ENCODE results near the gene CTCF. TPM values are rescaled to one million over a fixed set of nuclear protein-coding genes. Genes with fewer than 3 reads are reported as not detected.
"Not testable (repeated sequence)": the region's sequence is repeated elsewhere in the genome, so short reads cannot be mapped to it uniquely, and the experiment has no call there.

CTCF gene, protein sequence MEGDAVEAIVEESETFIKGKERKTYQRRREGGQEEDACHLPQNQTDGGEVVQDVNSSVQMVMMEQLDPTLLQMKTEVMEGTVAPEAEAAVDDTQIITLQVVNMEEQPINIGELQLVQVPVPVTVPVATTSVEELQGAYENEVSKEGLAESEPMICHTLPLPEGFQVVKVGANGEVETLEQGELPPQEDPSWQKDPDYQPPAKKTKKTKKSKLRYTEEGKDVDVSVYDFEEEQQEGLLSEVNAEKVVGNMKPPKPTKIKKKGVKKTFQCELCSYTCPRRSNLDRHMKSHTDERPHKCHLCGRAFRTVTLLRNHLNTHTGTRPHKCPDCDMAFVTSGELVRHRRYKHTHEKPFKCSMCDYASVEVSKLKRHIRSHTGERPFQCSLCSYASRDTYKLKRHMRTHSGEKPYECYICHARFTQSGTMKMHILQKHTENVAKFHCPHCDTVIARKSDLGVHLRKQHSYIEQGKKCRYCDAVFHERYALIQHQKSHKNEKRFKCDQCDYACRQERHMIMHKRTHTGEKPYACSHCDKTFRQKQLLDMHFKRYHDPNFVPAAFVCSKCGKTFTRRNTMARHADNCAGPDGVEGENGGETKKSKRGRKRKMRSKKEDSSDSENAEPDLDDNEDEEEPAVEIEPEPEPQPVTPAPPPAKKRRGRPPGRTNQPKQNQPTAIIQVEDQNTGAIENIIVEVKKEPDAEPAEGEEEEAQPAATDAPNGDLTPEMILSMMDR
- 10 to 100 TPM; 74.9 to 76.9 TPM for total RNA-seq

DNA sequence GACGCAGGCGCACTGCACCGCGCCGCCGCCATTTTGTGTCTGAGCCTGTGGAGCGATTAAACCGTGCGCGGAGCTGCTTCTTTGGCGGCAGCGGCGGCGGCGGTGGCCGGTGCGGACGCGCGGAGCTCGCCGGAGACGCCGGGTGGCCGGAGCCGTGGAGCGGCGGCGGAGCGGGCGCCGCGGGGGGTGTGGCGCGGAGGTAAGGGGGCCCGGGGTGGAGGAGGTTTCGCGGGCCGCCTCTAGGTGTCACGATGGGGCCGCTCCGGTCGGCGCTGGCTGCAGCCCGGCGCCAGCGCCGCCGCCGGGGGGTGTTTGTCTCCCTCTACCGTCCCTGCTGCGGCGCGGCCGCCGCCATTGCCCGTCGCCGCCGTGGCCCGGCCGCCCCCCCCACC, at the start of gene CTCF:
Gene CTCF, plus strand, starts transcription at position 1 of the 392 bp plus-strand sequence. CDS start 48,307 bp downstream, outside the sequence.
- peaks cover 19% of the 10 kb centered on the region for H3K36me3 Mint-ChIP-seq (ENCODE audit: low read depth)
- no peaks in the 10 kb centered on the region for H3K27me3 Mint-ChIP-seq
- CTCF ChIA-PET, result interaction anchor here (0.6 to 11.4 kb wide), 25 partner anchors 9 to 523 kb away, joined by 3 to 334 read pairs (median 4); partner anchors contain the start of genes ACD, ATP6V0D1, C16orf86 and CARMIL2
- H3K4me1 Mint-ChIP-seq, result peaks cover 45% of the 10 kb centered on the region
- peak; percentile 85 for DNase-seq
- H3K4me3 Mint-ChIP-seq, result peak within 1 kb of the TSS; percentile 86
- H3K27ac Mint-ChIP-seq, result peak within 1 kb of the TSS; percentile 93
- POLR2A ChIA-PET, result interaction anchor here (0.5 to 11.1 kb wide), 35 partner anchors 11 to 579 kb away, joined by 3 to 277 read pairs (median 6); partner anchors contain the start of genes ACD, ATP6V0D1, C16orf86 and CARMIL2
- H3K9me3 Mint-ChIP-seq, result no peaks in the 10 kb centered on the region

DNA sequence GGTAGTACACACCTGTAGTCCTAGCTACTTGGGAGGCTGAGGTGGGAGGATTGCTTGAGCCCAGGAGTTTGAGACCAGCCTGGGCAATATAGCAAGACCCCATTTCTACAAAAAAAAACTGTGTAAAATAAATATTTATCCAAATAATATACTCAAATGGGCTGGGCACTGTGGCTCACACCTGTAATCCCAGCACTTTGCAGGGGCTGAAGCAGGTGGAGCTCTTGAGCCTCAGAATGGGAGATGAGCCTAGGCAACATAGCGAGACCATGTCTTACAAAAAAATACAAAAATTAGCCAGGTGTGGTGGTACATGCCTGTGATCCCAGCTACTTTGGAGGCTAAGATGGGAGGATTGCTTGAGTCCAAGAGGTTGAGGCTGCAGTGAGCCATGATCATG, 48.4 kb upstream of the CTCF start:
- not testable (repeated sequence) for H3K27me3 Mint-ChIP-seq; DNase-seq; H3K27ac Mint-ChIP-seq; H3K36me3 Mint-ChIP-seq (ENCODE audit: low read depth); H3K9me3 Mint-ChIP-seq; H3K4me3 Mint-ChIP-seq
- POLR2A ChIA-PET, result interaction anchor here (0.7 to 2.3 kb wide), 6 partner anchors 9 to 33 kb away, joined by 3 to 17 read pairs (median 8); partner anchors contain the start of gene ATP6V0D1
- H3K4me1 Mint-ChIP-seq, result peaks cover 20% of the 10 kb centered on the region
- CTCF ChIA-PET, result interaction anchor here (0.6 to 7.5 kb wide), 24 partner anchors 8 to 744 kb away, joined by 3 to 261 read pairs (median 6); partner anchors contain the start of genes ACD, AGRP, ATP6V0D1 and CARMIL2

DNA sequence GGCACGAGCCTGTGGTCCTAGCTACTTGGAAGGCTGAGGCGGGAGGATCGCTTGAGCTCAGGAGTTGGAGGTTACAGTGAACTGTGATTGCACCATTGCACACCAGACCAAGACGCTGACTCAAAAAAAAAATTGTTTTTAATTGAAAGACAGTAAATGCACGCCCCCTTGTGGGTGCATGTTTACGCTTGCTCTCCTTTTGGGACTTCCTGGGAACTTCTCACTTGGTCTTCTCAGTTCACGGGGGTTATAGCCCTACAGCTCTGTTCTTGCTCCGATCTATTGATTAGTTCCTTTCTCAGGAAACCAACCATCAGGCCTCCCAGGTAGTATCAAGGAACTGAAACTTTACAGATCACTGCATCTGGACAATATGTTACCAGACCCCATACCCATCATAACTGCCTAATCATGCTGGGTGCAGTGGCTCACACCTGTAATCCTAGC, 47.9 kb upstream of the CTCF start:
- H3K4me1 Mint-ChIP-seq, result peaks cover 23% of the 10 kb centered on the region
- H3K27me3 Mint-ChIP-seq, result peaks cover 4% of the 10 kb centered on the region
- POLR2A ChIA-PET, result interaction anchor here (0.7 to 2.3 kb wide), 6 partner anchors 10 to 33 kb away, joined by 3 to 17 read pairs (median 8); partner anchors contain the start of gene ATP6V0D1
- H3K4me3 Mint-ChIP-seq, result no peak overlapping the region
- peak overlapping the region; percentile 61 for H3K27ac Mint-ChIP-seq
- CTCF ChIA-PET, result interaction anchor here (0.6 to 7.5 kb wide), 24 partner anchors 9 to 743 kb away, joined by 3 to 261 read pairs (median 6); partner anchors contain the start of genes ACD, AGRP, ATP6V0D1 and CARMIL2
- DNase-seq, result peak; percentile 87
- no peaks in the 10 kb centered on the region for H3K36me3 Mint-ChIP-seq (ENCODE audit: low read depth)
- no peaks in the 10 kb centered on the region for H3K9me3 Mint-ChIP-seq

DNA sequence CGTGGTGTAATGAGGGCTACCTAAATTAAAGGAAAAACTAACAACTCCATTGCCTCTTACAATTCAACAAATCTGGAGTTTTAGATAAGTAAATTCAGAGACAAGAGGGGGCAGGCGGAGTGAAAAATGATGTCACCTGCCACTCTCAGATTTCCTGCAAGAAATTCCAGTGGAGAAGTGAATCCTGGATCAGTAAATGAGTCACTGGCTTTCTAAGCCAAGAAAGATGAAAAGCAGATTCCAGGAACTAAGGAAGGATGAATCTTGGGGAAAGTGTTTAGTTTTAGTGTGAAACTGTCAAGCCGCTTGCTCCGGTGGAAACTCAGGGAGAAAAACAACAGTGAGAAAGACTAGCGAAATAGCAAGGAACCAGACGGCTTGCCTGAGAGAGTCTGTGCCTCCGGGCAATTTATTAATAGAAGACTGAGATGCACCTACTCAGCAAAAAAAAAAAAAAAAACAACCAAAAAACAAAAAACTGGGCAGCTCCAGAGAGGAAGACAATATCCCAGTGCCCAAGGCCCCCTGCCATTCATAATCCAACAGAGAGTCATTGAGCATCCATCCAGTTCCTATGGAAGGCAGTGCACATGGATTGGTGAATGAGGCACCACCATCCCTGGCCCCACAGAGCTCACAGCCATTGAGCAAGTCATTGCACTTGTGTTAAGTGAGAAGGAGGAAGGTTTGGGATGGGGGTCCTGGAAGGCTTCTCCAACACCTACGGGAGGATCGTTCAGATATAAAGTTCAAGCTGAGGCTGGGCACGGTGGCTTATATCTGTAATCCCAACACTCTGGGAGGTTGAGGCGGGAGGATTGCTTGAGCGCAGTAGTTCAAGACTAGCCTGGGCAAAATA, 45.8 kb upstream of the CTCF start:
- ChIA-PET POLR2A (interaction anchor here (0.8 to 1.5 kb wide), 4 partner anchors 9 to 203 kb away, joined by 3 to 7 read pairs (median 3); partner anchors contain the start of genes ATP6V0D1 and GFOD2), CTCF (interaction anchor here (0.6 to 7.5 kb wide), 9 partner anchors 11 to 151 kb away, joined by 3 to 261 read pairs (median 10); partner anchors contain the start of genes AGRP, ATP6V0D1, CARMIL2 and RIPOR1)
- peaks cover 6% of the 10 kb centered on the region for H3K27me3 Mint-ChIP-seq

DNA sequence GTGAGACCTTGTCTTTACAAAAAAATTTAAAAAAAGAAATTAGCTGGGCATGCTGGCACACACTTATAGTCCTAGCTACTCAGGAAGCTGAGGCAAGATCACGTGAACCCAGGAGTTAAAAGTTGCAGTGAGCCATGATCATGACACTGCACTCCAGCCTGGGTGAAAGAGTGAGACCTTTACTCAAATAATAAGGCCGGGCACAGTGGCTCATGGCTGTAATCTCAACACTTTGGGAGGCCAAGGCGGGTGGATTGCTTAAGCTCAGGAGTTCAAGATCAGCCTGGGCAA, 45.2 kb upstream of the CTCF start:
- peaks cover 7% of the 10 kb centered on the region for H3K27me3 Mint-ChIP-seq
- H3K9me3 Mint-ChIP-seq, result no peaks in the 10 kb centered on the region
- DNase-seq, result no peak
- no peak overlapping the region for H3K27ac Mint-ChIP-seq
- peaks cover 40% of the 10 kb centered on the region for H3K4me1 Mint-ChIP-seq
- ChIA-PET POLR2A (interaction anchor here (0.8 to 1.5 kb wide), 2 partner anchors 36 to 74 kb away, joined by 3 to 7 read pairs; partner anchors contain the start of gene ATP6V0D1), CTCF (interaction anchor here (1.6 to 7.5 kb wide), 6 partner anchors 15 to 151 kb away, joined by 4 to 261 read pairs (median 8); partner anchors contain the start of genes AGRP, ATP6V0D1 and CARMIL2)
- no peak overlapping the region for H3K4me3 Mint-ChIP-seq
- no peaks in the 10 kb centered on the region for H3K36me3 Mint-ChIP-seq (ENCODE audit: low read depth)

More for the DNA sequence above, 45.8 kb upstream of the CTCF start:
- H3K4me1 Mint-ChIP-seq, result peaks cover 37% of the 10 kb centered on the region
- no peak for DNase-seq
- no peaks in the 10 kb centered on the region for H3K36me3 Mint-ChIP-seq (ENCODE audit: low read depth)
- H3K9me3 Mint-ChIP-seq, result no peaks in the 10 kb centered on the region
- no peak overlapping the region for H3K4me3 Mint-ChIP-seq
- no peak overlapping the region for H3K27ac Mint-ChIP-seq

DNA sequence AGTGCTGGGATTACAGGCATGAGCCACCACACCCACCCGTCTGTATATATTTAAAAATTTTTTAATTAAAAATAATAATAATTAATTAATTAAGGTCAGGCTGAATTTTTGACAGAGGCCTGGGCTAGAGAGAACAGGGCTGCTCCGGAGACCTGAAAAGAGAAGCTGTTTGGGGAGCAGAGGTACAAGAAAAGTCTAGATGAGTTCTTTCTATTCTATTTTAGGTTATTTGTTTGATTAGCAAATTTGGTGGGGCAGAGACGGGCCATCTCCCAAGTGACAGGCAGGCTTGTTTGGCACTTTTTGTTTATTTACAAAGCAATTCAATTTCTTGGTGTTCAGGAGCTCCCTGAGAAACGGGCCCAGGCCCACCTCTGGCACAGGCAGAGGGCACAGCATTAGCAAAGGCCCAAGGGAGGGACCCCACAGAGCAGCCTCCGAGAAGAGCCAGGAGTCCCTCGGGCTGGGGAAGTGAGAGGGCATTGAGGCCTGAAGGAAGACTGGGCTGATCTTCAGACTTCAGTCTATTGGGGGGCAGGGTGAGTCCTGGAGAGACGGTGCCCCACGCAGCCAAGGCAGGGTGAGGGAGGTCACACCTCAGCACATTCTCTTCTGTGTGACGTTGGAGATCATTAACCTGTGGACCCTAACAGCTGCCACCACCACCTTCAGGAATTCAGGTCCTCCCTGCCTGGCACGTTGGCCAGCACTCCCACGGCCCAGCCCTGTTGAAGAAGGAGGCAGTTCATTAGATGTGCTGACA, 44.5 kb upstream of the CTCF start:
- no peak overlapping the region for H3K4me3 Mint-ChIP-seq
- no peak overlapping the region for H3K27ac Mint-ChIP-seq
- H3K27me3 Mint-ChIP-seq, result peaks cover 9% of the 10 kb centered on the region
- H3K4me1 Mint-ChIP-seq, result peaks cover 41% of the 10 kb centered on the region
- POLR2A ChIA-PET, result interaction anchor here (0.8 to 1.5 kb wide), 2 partner anchors 37 to 74 kb away, joined by 3 to 7 read pairs; partner anchors contain the start of gene ATP6V0D1
- no peaks in the 10 kb centered on the region for H3K36me3 Mint-ChIP-seq (ENCODE audit: low read depth)
- DNase-seq, result no peak
- H3K9me3 Mint-ChIP-seq, result no peaks in the 10 kb centered on the region
- CTCF ChIA-PET, result interaction anchor here (1.6 to 7.5 kb wide), 6 partner anchors 15 to 150 kb away, joined by 4 to 261 read pairs (median 8); partner anchors contain the start of genes AGRP, ATP6V0D1 and CARMIL2

DNA sequence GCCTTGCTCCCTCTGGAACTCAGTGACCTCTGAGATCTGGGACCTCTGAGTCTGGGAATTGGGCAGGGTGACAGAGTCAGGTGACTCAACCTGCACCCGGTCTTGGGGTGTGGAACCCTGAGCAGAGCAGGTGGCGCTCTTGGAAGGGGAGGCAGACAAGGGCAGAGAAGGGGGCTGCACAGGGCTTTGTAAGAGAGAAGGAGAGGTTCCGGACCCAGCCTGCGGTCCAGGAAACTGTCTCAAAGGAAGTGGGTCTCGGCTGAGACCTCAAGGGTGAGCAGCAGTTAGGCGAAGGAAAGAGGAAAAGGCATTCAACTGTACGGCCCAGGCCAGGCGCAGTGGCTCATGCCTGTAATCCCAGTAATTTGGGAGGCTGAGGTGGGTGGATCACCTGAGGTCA, 43.6 kb upstream of the CTCF start:
- Mint-ChIP-seq H3K4me1 (peaks cover 41% of the 10 kb centered on the region), H3K27ac (no peak overlapping the region), H3K4me3 (no peak overlapping the region), H3K36me3 (ENCODE audit: low read depth) (no peaks in the 10 kb centered on the region), H3K27me3 (peaks cover 10% of the 10 kb centered on the region), H3K9me3 (no peaks in the 10 kb centered on the region)
- DNase-seq, result no peak
- CTCF ChIA-PET, result interaction anchor here (3.8 to 7.5 kb wide), 3 partner anchors 25 to 147 kb away, joined by 107 to 261 read pairs (median 179); partner anchors contain the start of genes ACD, C16orf86, CARMIL2 and ENKD1
- POLR2A ChIA-PET, result no interaction called here

DNA sequence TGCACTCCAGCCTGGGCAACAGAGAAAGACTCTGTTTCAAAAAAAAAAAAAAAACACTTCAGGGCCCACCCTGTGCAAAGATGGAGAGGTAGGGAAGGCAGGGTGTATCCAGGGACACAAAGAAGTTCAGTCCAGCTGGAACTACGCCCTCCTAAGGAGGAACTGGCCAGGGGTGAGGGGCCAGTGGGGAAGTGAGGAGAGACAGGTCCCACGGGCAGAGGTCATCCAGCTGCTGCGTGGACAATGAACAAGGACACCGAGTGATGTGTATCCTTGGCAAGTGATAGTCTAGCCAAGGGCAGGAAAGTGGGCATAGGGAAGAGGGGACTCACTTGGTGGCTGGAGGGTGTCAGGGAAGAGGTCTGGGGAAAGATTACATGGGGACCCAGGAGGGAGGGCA, 43.1 kb upstream of the CTCF start:
- Mint-ChIP-seq H3K4me1 (peaks cover 41% of the 10 kb centered on the region), H3K27ac (no peak overlapping the region), H3K4me3 (no peak overlapping the region), H3K36me3 (ENCODE audit: low read depth) (no peaks in the 10 kb centered on the region), H3K9me3 (no peaks in the 10 kb centered on the region), H3K27me3 (peaks cover 10% of the 10 kb centered on the region)
- POLR2A ChIA-PET, result no interaction called here
- CTCF ChIA-PET, result interaction anchor here (0.6 to 5.7 kb wide), 7 partner anchors 8 to 146 kb away, joined by 4 to 179 read pairs (median 72); partner anchors contain the start of genes ACD, AGRP, ATP6V0D1 and C16orf86
- DNase-seq, result no peak

DNA sequence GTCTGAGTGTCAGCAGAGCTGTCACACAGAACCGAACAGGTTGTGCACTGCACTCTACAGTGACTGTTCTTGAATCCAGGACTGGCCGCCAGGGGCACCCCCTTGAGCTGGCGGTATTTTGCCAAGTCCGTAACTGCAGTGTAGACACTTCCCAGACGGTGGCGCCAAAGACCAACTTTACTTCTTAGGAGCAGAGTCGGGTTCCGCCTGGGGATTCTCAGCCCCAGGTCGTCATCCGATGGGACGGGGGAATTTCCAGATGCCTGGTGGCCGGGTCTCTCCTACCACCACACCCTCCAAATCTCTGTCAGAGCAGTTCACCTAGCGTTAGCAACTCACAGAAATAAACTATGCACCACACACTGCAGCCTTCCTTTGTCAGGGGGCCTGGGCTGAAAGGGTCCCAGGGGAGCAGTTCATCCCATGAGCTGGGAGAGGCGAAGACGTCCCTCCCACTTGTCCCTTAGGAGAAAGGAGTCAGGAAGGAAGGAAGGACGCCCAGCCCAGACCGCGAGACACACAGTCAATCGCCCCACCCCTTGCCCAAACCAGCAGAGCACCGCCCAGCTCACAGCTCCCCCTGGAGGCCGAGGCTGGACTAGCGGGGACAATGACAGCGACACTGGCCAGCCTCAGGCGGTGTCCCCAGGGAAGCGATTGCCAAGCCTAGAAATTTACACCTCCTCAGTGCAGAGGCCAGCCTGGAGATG, 41.1 kb upstream of the CTCF start:
- peak; percentile 98 for DNase-seq
- Mint-ChIP-seq H3K36me3 (ENCODE audit: low read depth) (no peaks in the 10 kb centered on the region), H3K9me3 (no peaks in the 10 kb centered on the region), H3K27ac (peak overlapping the region; percentile 97), H3K27me3 (peaks cover 14% of the 10 kb centered on the region), H3K4me3 (peak overlapping the region; percentile 81), H3K4me1 (peaks cover 34% of the 10 kb centered on the region)
- CTCF ChIA-PET, result interaction anchor here (0.7 to 5.7 kb wide), 63 partner anchors 9 to 843 kb away, joined by 3 to 179 read pairs (median 5); partner anchors contain the start of genes ACD, AGRP, ATP6V0D1 and C16orf86
- POLR2A ChIA-PET, result interaction anchor here (0.7 to 1.8 kb wide), 24 partner anchors 9 to 502 kb away, joined by 3 to 19 read pairs (median 4); partner anchors contain the start of genes ACD, ATP6V0D1, C16orf86 and CARMIL2

DNA sequence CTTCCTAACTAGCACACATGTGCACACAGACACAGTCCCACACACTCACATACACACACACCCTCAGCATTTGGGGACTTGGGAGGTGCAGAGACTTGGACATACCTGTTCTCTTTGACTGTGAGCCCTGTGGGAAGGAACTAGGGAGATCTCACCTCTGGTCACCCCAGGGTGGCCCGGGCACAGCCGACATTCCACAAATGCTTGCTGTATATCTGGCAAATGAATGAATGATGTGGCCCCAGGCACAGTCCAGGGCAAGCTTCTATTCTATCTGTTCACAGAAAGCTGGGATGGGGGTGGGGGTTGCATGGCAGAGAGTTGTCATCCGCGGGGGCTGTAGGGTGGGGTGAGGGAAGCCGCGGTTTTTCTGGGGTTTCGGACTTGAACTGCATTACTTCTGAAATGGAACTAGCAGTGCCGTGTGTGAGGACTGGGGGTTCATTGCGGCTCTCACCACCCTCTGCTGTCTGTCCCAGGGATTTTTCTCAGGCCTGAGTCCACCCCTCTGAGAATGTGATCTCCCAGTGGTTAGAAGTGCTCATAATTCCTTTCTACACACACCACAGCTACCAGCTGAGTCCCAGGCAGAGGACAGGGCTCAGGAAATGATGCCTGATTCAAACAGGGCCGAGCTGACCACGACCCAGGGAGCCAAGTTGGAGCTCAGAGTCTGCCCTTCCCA, 37.0 kb upstream of the CTCF start:
- no peak overlapping the region for H3K27ac Mint-ChIP-seq
- H3K4me1 Mint-ChIP-seq, result peaks cover 27% of the 10 kb centered on the region

More for the DNA sequence above, 37.0 kb upstream of the CTCF start:
- ChIA-PET CTCF (interaction anchor here (0.9 to 1.5 kb wide), 4 partner anchors 11 to 291 kb away, joined by 3 to 6 read pairs (median 4); partner anchors contain the start of gene CARMIL2), POLR2A (interaction anchor here (1.0 to 1.4 kb wide), 3 partner anchors 9 to 119 kb away, joined by 3 to 4 read pairs (median 4); partner anchors contain the start of gene CARMIL2)
- no peak for DNase-seq
- Mint-ChIP-seq H3K27me3 (peaks cover 23% of the 10 kb centered on the region), H3K4me3 (no peak overlapping the region), H3K36me3 (ENCODE audit: low read depth) (no peaks in the 10 kb centered on the region), H3K9me3 (no peaks in the 10 kb centered on the region)
